HepG2 (cell line): ENCODE data around the gene TPCN2.

Source experiments
- CTCF ChIP-seq: sonication (generic); formaldehyde crosslinking; IDR thresholded peaks from 2 replicates; pipeline ENCODE4 v1.5.0; 2020; ENCODE audit warnings: mild to moderate bottlenecking, missing genetic modification reagents, moderate library complexity
- ELF1 ChIP-seq: sonication (generic); formaldehyde crosslinking; IDR thresholded peaks from 2 replicates; pipeline ENCODE4 v1.4.0; 2020; ENCODE audit warnings: missing genetic modification reagents
- EZH2 ChIP-seq: conservative IDR thresholded peaks from 2 replicates; pipeline ENCODE4 v1.6.1; 2012; ENCODE audit warnings: mild to moderate bottlenecking, low read depth, low read length, moderate library complexity
- GMEB2 ChIP-seq: IDR thresholded peaks from 2 replicates; pipeline ENCODE4 v1.6.1; 2016; ENCODE audit warnings: missing biosample characterization, missing genetic modification reagents, low read depth
- REST ChIP-seq, 2 experiments: IDR thresholded peaks; 2 replicates each; pipeline ENCODE4 v1.6.1; 2011 to 2012; ENCODE audit warnings: low read length in 2 of 2, borderline replicate concordance in 1 of 2, low read depth in 1 of 2, mild to moderate bottlenecking in 1 of 2, moderate library complexity in 1 of 2
- RNF219 ChIP-seq: sonication (generic); formaldehyde crosslinking; IDR thresholded peaks from 2 replicates; pipeline ENCODE4 v1.5.0; 2020; ENCODE audit warnings: mild to moderate bottlenecking, missing genetic modification reagents
- ZBTB7A ChIP-seq: sonication (generic); formaldehyde crosslinking; IDR thresholded peaks from 2 replicates; pipeline ENCODE4 v1.8.0; 2022; ENCODE audit warnings: mild to moderate bottlenecking, missing genetic modification reagents
- ZFX ChIP-seq: sonication (generic); formaldehyde crosslinking; IDR thresholded peaks from 2 replicates; pipeline ENCODE4 v1.4.0; 2020; ENCODE audit warnings: mild to moderate bottlenecking, low read depth, missing genetic modification reagents, moderate library complexity

- no peak for TF ChIP-seq ELF1 (CRISPR knock-in tag)
- TF ChIP-seq RNF219 (CRISPR knock-in tag) = no peak
- no peak for TF ChIP-seq EZH2
- TF ChIP-seq REST (IDR thresholded peaks at IDR 0.05; ENCODE audit: borderline replicate concordance in 1 of 2, low read depth in 1 of 2, low read length in 2 of 2) = no peak
- no peak for TF ChIP-seq ZFX (CRISPR knock-in tag)
- no peak for TF ChIP-seq ZBTB7A (CRISPR knock-in tag)
- TF ChIP-seq GMEB2 (CRISPR knock-in tag) = no peak
- no peak for TF ChIP-seq CTCF (CRISPR knock-in tag)
Measured at GRCh38 chr11:69067200-69067599, 18.5 kb downstream of the TPCN2 start.
